KMS-11 (cell line): Measurements from ENCODE around the gene LYPD3.

Experiments used
- H2AFZ ChIP-seq: fragments of 200-600 bp; sonication (generic); 2 replicates; pipeline ENCODE4 v1.6.1; 2016; ENCODE audit warnings: antibody characterized with exemption, mixed run types, low read depth
- H3K27ac ChIP-seq: fragments of 200-600 bp; sonication (generic); 2 replicates; pipeline ENCODE4 v1.6.1; 2016; ENCODE audit warnings: mild to moderate bottlenecking, mixed run types
- H3K27me3 ChIP-seq: fragments of 200-600 bp; sonication (generic); 2 replicates; pipeline ENCODE4 v1.6.1; 2017; ENCODE audit warnings: mild to moderate bottlenecking, low read depth, mixed run types, moderate library complexity; ENCODE audit not compliant: insufficient read depth
- H3K36me3 ChIP-seq: fragments of 200-600 bp; sonication (generic); 2 replicates; pipeline ENCODE4 v1.6.1; 2017; ENCODE audit warnings: mild to moderate bottlenecking, mixed run types; ENCODE audit not compliant: insufficient read depth
- H3K4me1 ChIP-seq: fragments of 200-600 bp; sonication (generic); 2 replicates; pipeline ENCODE4 v1.6.1; 2016; ENCODE audit warnings: mild to moderate bottlenecking, low read depth, mixed run types; ENCODE audit not compliant: poor library complexity, severe bottlenecking
- H3K4me2 ChIP-seq: fragments of 200-600 bp; sonication (generic); 2 replicates; pipeline ENCODE4 v1.7.0; 2016; ENCODE audit warnings: mild to moderate bottlenecking, mixed run types
- H3K4me3 ChIP-seq: fragments of 200-600 bp; sonication (generic); IDR thresholded peaks from 2 replicates; pipeline ENCODE4 v1.6.1; 2017; ENCODE audit warnings: low read depth, low read length, mixed read lengths; ENCODE audit not compliant: insufficient read depth
- H3K79me2 ChIP-seq: fragments of 200-600 bp; sonication (generic); 2 replicates; pipeline ENCODE4 v1.6.1; 2016; ENCODE audit warnings: low read depth, mixed run types; ENCODE audit not compliant: insufficient read depth
- H3K9ac ChIP-seq: fragments of 200-600 bp; sonication (generic); 2 replicates; pipeline ENCODE4 v1.6.1; 2016; ENCODE audit warnings: mild to moderate bottlenecking, mixed run types
- H4K20me1 ChIP-seq: fragments of 200-600 bp; sonication (generic); 2 replicates; pipeline ENCODE4 v1.6.1; 2016; ENCODE audit warnings: mild to moderate bottlenecking, mixed run types; ENCODE audit not compliant: insufficient read depth
- CTCF ChIP-seq: fragments of 200-600 bp; sonication (generic); conservative IDR thresholded peaks from 2 replicates; pipeline ENCODE4 v1.6.1; 2017; ENCODE audit warnings: low read depth, mild to moderate bottlenecking, antibody characterized with exemption, low read length, moderate library complexity, mixed read lengths

The LYPD3 gene

GRCh38 chr19:43457809-43458208, 7.6 kb downstream of the LYPD3 start:
- no peak overlapping the region for H3K27ac ChIP-seq
- H3K4me3 ChIP-seq: no peak overlapping the region
- H3K9ac ChIP-seq: no peak overlapping the region
- H3K36me3 ChIP-seq: no peaks in the 10 kb centered on the region
- no peaks in the 10 kb centered on the region for H3K79me2 ChIP-seq
- no peak overlapping the region for H2AFZ ChIP-seq
- no peaks in the 10 kb centered on the region for H4K20me1 ChIP-seq
- H3K4me2 ChIP-seq: no peak overlapping the region
- no peak for TF ChIP-seq CTCF
- H3K27me3 ChIP-seq: peaks cover 2% of the 10 kb centered on the region; the same call in 1 of the 2 replicates
- H3K4me1 ChIP-seq: peaks cover 2% of the 10 kb centered on the region

- Histone ChIP-seq H3K4me3 (no peak overlapping the region), H3K79me2 (no peaks in the 10 kb centered on the region), H4K20me1 (no peaks in the 10 kb centered on the region), H3K9ac (no peak overlapping the region), H2AFZ (no peak overlapping the region), H3K27ac (no peak overlapping the region), H3K36me3 (no peaks in the 10 kb centered on the region), H3K4me2 (no peak overlapping the region), H3K27me3 (no peaks in the 10 kb centered on the region; the same call in 1 of the 2 replicates), H3K4me1 (peaks cover 4% of the 10 kb centered on the region)
- TF ChIP-seq CTCF: no peak
Observed at GRCh38 chr19:43455321-43456113, 9.9 kb downstream of the LYPD3 start.

- Histone ChIP-seq H3K4me1 (peaks cover 7% of the 10 kb centered on the region), H4K20me1 (no peaks in the 10 kb centered on the region), H3K27me3 (no peaks in the 10 kb centered on the region), H3K79me2 (no peaks in the 10 kb centered on the region), H3K4me3 (no peak overlapping the region), H3K9ac (no peak overlapping the region), H3K4me2 (no peak overlapping the region), H3K36me3 (no peaks in the 10 kb centered on the region), H2AFZ (no peak overlapping the region), H3K27ac (no peak overlapping the region)
- TF ChIP-seq CTCF: no peak
Observed at GRCh38 chr19:43454031-43454430, 11.4 kb downstream of the LYPD3 start.

- Histone ChIP-seq H3K27ac (no peak overlapping the region), H3K4me2 (no peak overlapping the region), H3K4me3 (no peak overlapping the region), H4K20me1 (no peaks in the 10 kb centered on the region), H2AFZ (no peak overlapping the region), H3K9ac (no peak overlapping the region), H3K27me3 (no peaks in the 10 kb centered on the region), H3K36me3 (no peaks in the 10 kb centered on the region), H3K79me2 (no peaks in the 10 kb centered on the region), H3K4me1 (peaks cover 7% of the 10 kb centered on the region)
- no peak for TF ChIP-seq CTCF
Observed at GRCh38 chr19:43452582-43452981, 12.8 kb downstream of the LYPD3 start.
